ENCODE measurements around the gene PTPN20. TPM values are rescaled to one million over a fixed set of nuclear protein-coding genes. Genes with fewer than 3 reads are reported as not detected.

The PTPN20 gene
- total RNA-seq, 1 experiment from 2014 or later, result 0.96 TPM

DNA sequence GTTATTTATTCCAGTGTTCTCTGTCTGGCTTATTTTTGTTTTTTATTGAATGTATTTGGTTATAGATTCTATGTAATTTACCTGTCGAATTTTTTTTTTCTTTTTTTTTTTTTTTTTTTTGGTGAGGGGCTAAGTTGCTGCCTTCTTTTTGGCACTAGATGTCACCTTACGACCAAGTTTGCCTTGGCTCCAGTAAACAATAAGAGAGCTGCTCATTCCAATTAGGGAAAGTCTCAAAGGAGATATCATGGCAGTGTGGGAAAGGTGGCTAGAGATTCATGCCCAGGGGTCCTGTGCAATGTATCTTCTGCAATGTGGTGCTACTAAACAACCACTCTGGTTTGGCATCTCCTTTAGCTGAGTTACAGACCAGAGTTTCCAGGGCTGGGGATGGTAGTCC is 84.0 kb downstream of the PTPN20 start:
- CTCF ChIA-PET, result interaction anchor here (0.5 to 3.5 kb wide), 24 partner anchors 14 to 388 kb away, joined by 3 to 51 read pairs (median 6); no protein-coding TSS in a partner anchor
- DNase-seq (ENCODE audit: low spot score) (no peak), ATAC-seq (peak; percentile 74)
- no peak overlapping the region for H3K27ac Mint-ChIP-seq
- no peaks in the 10 kb centered on the region for H3K27me3 Mint-ChIP-seq (ENCODE audit: low read depth)
- TF ChIP-seq, protein P1, sequence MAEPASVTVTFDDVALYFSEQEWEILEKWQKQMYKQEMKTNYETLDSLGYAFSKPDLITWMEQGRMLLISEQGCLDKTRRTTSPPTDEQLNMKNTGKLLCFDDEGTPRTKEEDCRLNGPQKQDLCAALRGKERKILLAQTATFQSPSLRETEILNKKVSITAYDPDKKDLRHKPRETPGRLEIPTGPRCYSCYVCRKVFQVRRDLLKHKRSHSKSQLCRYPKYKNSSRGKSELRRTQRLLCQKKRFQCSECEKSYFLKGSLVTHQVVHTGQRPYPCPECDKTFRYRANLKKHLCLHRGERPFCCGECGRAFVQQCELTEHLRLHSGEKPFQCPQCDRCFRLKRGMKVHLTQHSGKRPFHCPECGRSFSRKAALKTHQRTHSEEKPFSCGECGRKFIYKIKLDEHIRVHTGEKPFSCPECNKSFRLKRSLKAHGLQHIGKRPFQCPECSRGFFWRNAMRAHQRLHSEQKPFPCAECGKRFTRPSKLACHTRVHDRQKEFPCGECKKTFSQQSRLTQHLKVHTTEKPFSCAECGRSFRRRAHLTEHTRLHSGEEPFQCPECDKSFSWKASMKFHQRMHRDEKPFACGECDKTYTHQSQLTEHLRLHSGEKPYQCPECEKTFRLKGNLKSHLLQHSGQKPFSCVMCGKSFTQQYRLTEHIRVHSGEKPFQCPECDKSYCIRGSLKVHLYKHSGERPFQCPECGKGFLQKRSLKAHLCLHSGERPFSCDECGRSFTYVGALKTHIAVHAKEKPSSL (CRISPR knock-in tag; conservative IDR thresholded peaks at IDR 0.05), result no peak
- no peak for TF ChIP-seq NR3C1 (CRISPR knock-in tag; conservative IDR thresholded peaks at IDR 0.05; ENCODE audit: low read depth)
- TF ChIP-seq ZNF532 (CRISPR knock-in tag; IDR thresholded peaks at IDR 0.05; ENCODE audit: borderline replicate concordance), result no peak
- TF ChIP-seq, protein P2, sequence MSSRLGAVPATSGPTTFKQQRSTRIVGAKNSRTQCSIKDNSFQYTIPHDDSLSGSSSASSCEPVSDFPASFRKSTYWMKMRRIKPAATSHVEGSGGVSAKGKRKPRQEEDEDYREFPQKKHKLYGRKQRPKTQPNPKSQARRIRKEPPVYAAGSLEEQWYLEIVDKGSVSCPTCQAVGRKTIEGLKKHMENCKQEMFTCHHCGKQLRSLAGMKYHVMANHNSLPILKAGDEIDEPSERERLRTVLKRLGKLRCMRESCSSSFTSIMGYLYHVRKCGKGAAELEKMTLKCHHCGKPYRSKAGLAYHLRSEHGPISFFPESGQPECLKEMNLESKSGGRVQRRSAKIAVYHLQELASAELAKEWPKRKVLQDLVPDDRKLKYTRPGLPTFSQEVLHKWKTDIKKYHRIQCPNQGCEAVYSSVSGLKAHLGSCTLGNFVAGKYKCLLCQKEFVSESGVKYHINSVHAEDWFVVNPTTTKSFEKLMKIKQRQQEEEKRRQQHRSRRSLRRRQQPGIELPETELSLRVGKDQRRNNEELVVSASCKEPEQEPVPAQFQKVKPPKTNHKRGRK (CRISPR knock-in tag; IDR thresholded peaks at IDR 0.05; ENCODE audit: borderline replicate concordance), result no peak
- no peak for TF ChIP-seq ESRRA (CRISPR knock-in tag; IDR thresholded peaks at IDR 0.05; ENCODE audit: borderline replicate concordance)
- TF ChIP-seq ZNF138 (CRISPR knock-in tag; conservative IDR thresholded peaks at IDR 0.05), result no peak
- TF ChIP-seq SOX15 (CRISPR knock-in tag; IDR thresholded peaks at IDR 0.05), result no peak
- no peak for TF ChIP-seq ZNF219 (CRISPR knock-in tag; IDR thresholded peaks at IDR 0.05; ENCODE audit: borderline replicate concordance)
- TF ChIP-seq JAZF1 (CRISPR knock-in tag; IDR thresholded peaks at IDR 0.05), result no peak
- no peak for TF ChIP-seq ETV6 (CRISPR knock-in tag; IDR thresholded peaks at IDR 0.05)
- TF ChIP-seq, protein P3, sequence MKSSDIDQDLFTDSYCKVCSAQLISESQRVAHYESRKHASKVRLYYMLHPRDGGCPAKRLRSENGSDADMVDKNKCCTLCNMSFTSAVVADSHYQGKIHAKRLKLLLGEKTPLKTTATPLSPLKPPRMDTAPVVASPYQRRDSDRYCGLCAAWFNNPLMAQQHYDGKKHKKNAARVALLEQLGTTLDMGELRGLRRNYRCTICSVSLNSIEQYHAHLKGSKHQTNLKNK (CRISPR knock-in tag; IDR thresholded peaks at IDR 0.05), result no peak
- TF ChIP-seq ZBTB43 (CRISPR knock-in tag; IDR thresholded peaks at IDR 0.05), result no peak
- TF ChIP-seq TP53 (CRISPR knock-in tag; IDR thresholded peaks at IDR 0.05), result no peak
- TF ChIP-seq NR2C2 (CRISPR knock-in tag; IDR thresholded peaks at IDR 0.05), result no peak
- TF ChIP-seq ZNF423 (CRISPR knock-in tag; IDR thresholded peaks at IDR 0.05), result no peak
- TF ChIP-seq, protein P4, sequence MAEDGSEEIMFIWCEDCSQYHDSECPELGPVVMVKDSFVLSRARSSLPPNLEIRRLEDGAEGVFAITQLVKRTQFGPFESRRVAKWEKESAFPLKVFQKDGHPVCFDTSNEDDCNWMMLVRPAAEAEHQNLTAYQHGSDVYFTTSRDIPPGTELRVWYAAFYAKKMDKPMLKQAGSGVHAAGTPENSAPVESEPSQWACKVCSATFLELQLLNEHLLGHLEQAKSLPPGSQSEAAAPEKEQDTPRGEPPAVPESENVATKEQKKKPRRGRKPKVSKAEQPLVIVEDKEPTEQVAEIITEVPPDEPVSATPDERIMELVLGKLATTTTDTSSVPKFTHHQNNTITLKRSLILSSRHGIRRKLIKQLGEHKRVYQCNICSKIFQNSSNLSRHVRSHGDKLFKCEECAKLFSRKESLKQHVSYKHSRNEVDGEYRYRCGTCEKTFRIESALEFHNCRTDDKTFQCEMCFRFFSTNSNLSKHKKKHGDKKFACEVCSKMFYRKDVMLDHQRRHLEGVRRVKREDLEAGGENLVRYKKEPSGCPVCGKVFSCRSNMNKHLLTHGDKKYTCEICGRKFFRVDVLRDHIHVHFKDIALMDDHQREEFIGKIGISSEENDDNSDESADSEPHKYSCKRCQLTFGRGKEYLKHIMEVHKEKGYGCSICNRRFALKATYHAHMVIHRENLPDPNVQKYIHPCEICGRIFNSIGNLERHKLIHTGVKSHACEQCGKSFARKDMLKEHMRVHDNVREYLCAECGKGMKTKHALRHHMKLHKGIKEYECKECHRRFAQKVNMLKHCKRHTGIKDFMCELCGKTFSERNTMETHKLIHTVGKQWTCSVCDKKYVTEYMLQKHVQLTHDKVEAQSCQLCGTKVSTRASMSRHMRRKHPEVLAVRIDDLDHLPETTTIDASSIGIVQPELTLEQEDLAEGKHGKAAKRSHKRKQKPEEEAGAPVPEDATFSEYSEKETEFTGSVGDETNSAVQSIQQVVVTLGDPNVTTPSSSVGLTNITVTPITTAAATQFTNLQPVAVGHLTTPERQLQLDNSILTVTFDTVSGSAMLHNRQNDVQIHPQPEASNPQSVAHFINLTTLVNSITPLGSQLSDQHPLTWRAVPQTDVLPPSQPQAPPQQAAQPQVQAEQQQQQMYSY (CRISPR knock-in tag; IDR thresholded peaks at IDR 0.05), result no peak
- no peak for TF ChIP-seq HMGXB4 (CRISPR knock-in tag; IDR thresholded peaks at IDR 0.05)
- H3K36me3 Mint-ChIP-seq, result peaks cover 12% of the 10 kb centered on the region
- H3K4me3 Mint-ChIP-seq, result no peak overlapping the region
- peaks cover 23% of the 10 kb centered on the region for H3K4me1 Mint-ChIP-seq
- POLR2A ChIA-PET, result interaction anchor here (0.6 to 0.7 kb wide), 2 partner anchors 137 to 157 kb away, joined by 3 to 4 read pairs; no protein-coding TSS in a partner anchor
- H3K9me3 Mint-ChIP-seq, result peaks cover 17% of the 10 kb centered on the region

All from WTC11 (cell line).